C4-2B (cell line): ENCODE measurements around the gene HNRNPAB.

ENCODE experiments used
- H3K27ac ChIP-seq: fragments of 450-650 bp; 2 replicates; pipeline ENCODE4 v1.5.1; 2017
- CTCF ChIP-seq: fragments of 450-650 bp; conservative IDR thresholded peaks from 2 replicates; pipeline ENCODE4 v1.5.1; 2017; ENCODE audit warnings: mild to moderate bottlenecking
- ZFX ChIP-seq: fragments of 450-650 bp; IDR thresholded peaks from 2 replicates; pipeline ENCODE4 v1.6.1; 2017

HNRNPAB gene

GRCh38 chr5:178213003-178213461 is 8.7 kb downstream of the HNRNPAB start:
- no peak for TF ChIP-seq CTCF
- no peak for TF ChIP-seq ZFX
- no peak overlapping the region for H3K27ac ChIP-seq

DNA sequence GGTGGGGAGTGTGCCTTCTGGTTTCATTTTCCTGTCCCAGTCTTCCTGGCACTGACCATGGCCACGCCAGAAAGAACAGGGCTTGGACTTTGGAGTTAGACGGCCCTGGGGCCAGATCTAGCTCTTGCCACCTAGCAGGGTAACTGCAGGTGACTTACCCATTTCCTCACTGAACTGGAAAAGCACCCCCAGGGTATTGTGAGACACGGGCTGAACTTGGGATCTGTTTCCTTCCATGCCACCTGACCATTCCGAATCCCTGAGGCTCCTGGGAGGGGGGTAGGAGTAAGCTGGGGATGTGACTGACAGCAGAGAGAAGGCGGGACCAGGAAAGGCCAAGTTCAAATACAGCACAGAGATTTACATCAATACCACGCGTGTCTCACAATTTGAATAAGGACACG is 9.4 kb downstream of the HNRNPAB start:
- no peak overlapping the region for H3K27ac ChIP-seq

GRCh38 chr5:178214160-178214803 is 9.9 kb downstream of the HNRNPAB start:
- TF ChIP-seq CTCF, result no peak
- TF ChIP-seq ZFX, result no peak
- no peak overlapping the region for H3K27ac ChIP-seq

More for the DNA sequence above, 9.4 kb downstream of the HNRNPAB start:
- TF ChIP-seq ZFX (no peak), CTCF (no peak)

- TF ChIP-seq CTCF (no peak), ZFX (no peak)
- no peak overlapping the region for H3K27ac ChIP-seq
Measured at GRCh38 chr5:178215280-178216002, 11.1 kb downstream of the HNRNPAB start.

DNA sequence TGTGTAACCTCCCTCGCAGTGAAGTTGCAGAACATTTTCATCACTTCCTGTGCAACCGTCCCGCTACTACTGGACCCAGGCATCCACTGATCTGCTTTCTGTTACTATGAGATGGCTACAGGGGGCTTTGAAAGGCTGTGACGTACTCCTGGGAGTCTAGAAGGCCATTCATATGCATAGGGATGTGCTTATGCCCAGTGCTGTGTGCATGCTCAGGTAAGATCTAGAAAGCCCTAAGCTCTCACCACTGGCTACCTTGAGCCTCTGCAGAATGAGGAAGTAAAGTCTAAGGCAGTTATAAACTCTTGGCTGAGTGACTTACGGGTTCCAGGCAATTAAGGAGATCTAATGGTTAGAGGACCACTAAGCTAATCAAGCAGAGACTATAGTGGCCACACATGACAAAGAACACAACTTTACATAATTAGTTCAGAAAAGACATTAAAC is 11.8 kb downstream of the HNRNPAB start:
- no peak overlapping the region for H3K27ac ChIP-seq

GRCh38 chr5:178216779-178217178 is 12.4 kb downstream of the HNRNPAB start:
- H3K27ac ChIP-seq, result no peak overlapping the region
- TF ChIP-seq ZFX, result no peak
- TF ChIP-seq CTCF, result no peak

More for the DNA sequence above, 11.8 kb downstream of the HNRNPAB start:
- TF ChIP-seq ZFX (no peak), CTCF (no peak)

DNA sequence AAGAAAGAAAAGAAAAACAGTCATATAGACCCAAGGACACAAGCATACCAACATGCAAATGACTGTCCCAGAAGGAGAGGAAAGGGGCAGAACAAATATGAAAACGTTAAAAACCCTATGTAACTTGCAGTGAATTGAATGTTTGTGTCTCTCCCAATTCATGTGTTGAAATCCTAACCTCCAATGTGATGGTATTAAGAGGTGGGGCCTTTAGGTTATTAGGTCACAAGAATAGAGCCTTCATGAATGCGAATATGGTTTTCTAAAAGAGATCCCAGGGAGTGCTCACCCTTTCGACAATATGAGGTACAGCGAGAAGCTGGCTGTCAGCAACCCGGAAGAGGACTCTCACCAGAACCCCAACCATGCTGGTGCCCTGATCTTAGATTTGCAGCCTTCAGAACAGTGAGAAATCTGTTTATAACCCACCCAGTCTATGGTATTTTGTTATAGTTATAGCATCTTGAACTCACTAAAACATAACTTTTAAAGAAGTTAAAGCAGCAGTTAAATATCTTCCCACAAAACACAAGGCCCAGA is 14.0 kb downstream of the HNRNPAB start:
- no peak for TF ChIP-seq CTCF
- no peak for TF ChIP-seq ZFX
- H3K27ac ChIP-seq, result no peak overlapping the region
